ENCODE data around the gene ALX1.

- TF ChIP-seq, protein P1, sequence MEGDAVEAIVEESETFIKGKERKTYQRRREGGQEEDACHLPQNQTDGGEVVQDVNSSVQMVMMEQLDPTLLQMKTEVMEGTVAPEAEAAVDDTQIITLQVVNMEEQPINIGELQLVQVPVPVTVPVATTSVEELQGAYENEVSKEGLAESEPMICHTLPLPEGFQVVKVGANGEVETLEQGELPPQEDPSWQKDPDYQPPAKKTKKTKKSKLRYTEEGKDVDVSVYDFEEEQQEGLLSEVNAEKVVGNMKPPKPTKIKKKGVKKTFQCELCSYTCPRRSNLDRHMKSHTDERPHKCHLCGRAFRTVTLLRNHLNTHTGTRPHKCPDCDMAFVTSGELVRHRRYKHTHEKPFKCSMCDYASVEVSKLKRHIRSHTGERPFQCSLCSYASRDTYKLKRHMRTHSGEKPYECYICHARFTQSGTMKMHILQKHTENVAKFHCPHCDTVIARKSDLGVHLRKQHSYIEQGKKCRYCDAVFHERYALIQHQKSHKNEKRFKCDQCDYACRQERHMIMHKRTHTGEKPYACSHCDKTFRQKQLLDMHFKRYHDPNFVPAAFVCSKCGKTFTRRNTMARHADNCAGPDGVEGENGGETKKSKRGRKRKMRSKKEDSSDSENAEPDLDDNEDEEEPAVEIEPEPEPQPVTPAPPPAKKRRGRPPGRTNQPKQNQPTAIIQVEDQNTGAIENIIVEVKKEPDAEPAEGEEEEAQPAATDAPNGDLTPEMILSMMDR (IDR thresholded peaks at IDR 0.05): no peak
- no peak for TF ChIP-seq POLR2A (IDR thresholded peaks at IDR 0.05)
These were observed 1.1 kb downstream of the ALX1 start for GRCh38 chr12:85280984-85281630.

Data from body of pancreas (tissue), 4 donors.